HCT116 (cell line): ENCODE results near the gene PCDH9. TPM values are rescaled to one million over a fixed set of nuclear protein-coding genes. Genes with fewer than 3 reads are reported as not detected.
A peak's percentile ranks its signal among the peaks of the same experiment; 100 is the strongest.

Experiments used
- ATAC-seq: fragments of 200-7000 bp; cut with Tn5 transposase; 2 replicates; pipeline ENCODE4 v1.9.1; 2020; ENCODE audit warnings: mild to moderate bottlenecking, moderate library complexity
- BruUV-seq: library from RNA; stranded (reverse); fragments of 400-500 nt; replicated peaks from 2 replicates; lab custom pipeline; 2021; lab: Mats Ljungman, UMichigan
- CTCF ChIA-PET: fragments of 300-600 bp; sonication (Branson Sonifier 250); formaldehyde crosslinking; loops from one replicate; lab custom pipeline; 2021; ENCODE audit warnings: antibody characterized with exemption; lab: Charles Lee
- POLR2A ChIA-PET: fragments of 300-600, 350-600 bp; sonication (Branson Sonifier 250); formaldehyde crosslinking; loops from one replicate; lab custom pipeline; 2021; ENCODE audit warnings: antibody characterized with exemption; lab: Charles Lee
- RAD21 ChIA-PET, 2 experiments: fragments of 300-600 bp; sonication (Branson Sonifier 250); formaldehyde crosslinking; loops; one replicate each; lab custom pipeline; 2023; ENCODE audit warnings: low total read pairs in 2 of 2; ENCODE audit not compliant: uncharacterized antibody in 2 of 2, unreplicated experiment in 2 of 2, low non-redundant PET in 1 of 2; lab: Charles Lee
- DNase-seq: peaks from one replicate; pipeline ENCODE4 v3.0.0-alpha.2; 2010; ENCODE audit warnings: low read depth, low spot score
- H2AFZ ChIP-seq: fragments of 200-600 bp; shearing (Covaris generic), sonication (generic); 2 replicates; pipeline ENCODE4 v1.6.1; 2017; ENCODE audit warnings: low read depth, mixed run types, mixed read lengths, antibody characterized with exemption, low read length; ENCODE audit not compliant: poor library complexity, severe bottlenecking
- H3K27ac ChIP-seq: 2 replicates; pipeline ENCODE4 v1.5.1; 2012; ENCODE audit warnings: low read depth, low read length
- H3K27me3 ChIP-seq: fragments of 200-600 bp; sonication (generic); 2 replicates; pipeline ENCODE4 v1.6.1; 2016; ENCODE audit warnings: mixed run types, low read length, mixed read lengths; ENCODE audit not compliant: insufficient read depth
- H3K36me3 ChIP-seq, 2 experiments: fragments of 200-500 bp in 1 of 2; fragments of 200-600 bp in 1 of 2; sonication (Bioruptor generic) in 1 of 2; sonication (generic) in 1 of 2; 2 replicates each; pipeline versions ENCODE4 v1.5.1 to v1.6.1; 2014 to 2016; ENCODE audit warnings: low read length in 2 of 2, inconsistent platforms in 1 of 2, mixed read lengths in 1 of 2, mixed run types in 1 of 2; ENCODE audit not compliant: insufficient read depth in 2 of 2, control insufficient read depth in 1 of 2
- H3K4me1 ChIP-seq, 2 experiments: fragments of 200-600 bp in 1 of 2; sonication (generic) in 1 of 2; 2 replicates each; pipeline versions ENCODE4 v1.5.1 to v1.6.1; 2012 to 2017; ENCODE audit warnings: low read length in 2 of 2, inconsistent platforms in 1 of 2, mild to moderate bottlenecking in 1 of 2, mixed read lengths in 1 of 2, mixed run types in 1 of 2, moderate library complexity in 1 of 2; ENCODE audit not compliant: insufficient read depth in 2 of 2, control insufficient read depth in 1 of 2
- H3K4me2 ChIP-seq: fragments of 200-600 bp; sonication (generic); 2 replicates; pipeline ENCODE4 v1.6.1; 2017; ENCODE audit warnings: mixed run types, low read length, mixed read lengths
- H3K4me3 ChIP-seq, 2 experiments: fragments of 200-600 bp in 1 of 2; sonication (generic) in 1 of 2; replicated peaks in 1 of 2; 2 replicates each; pipeline ENCODE4 v1.5.1; 2011 to 2016; ENCODE audit warnings: low read length in 2 of 2, control low read depth in 1 of 2, low read depth in 1 of 2, mild to moderate bottlenecking in 1 of 2, mixed read lengths in 1 of 2, mixed run types in 1 of 2
- H3K79me2 ChIP-seq: fragments of 200-600 bp; sonication (generic); 2 replicates; pipeline ENCODE4 v1.6.1; 2017; ENCODE audit warnings: mild to moderate bottlenecking, mixed run types, low read length, moderate library complexity, mixed read lengths; ENCODE audit not compliant: insufficient read depth
- H3K9ac ChIP-seq: fragments of 200-600 bp; sonication (generic); 2 replicates; pipeline ENCODE4 v1.6.1; 2016; ENCODE audit warnings: low read length, mixed read lengths
- H3K9me2 ChIP-seq: fragments of 200-600 bp; sonication (generic), shearing (Covaris generic); 2 replicates; pipeline ENCODE4 v1.6.1; 2017; ENCODE audit warnings: mixed run types, mild to moderate bottlenecking, moderate library complexity; ENCODE audit not compliant: insufficient read depth
- H3K9me3 ChIP-seq, 2 experiments: fragments of 200-500 bp in 1 of 2; fragments of 200-600 bp in 1 of 2; sonication (Bioruptor generic) in 1 of 2; sonication (generic) in 1 of 2; 2 replicates each; pipeline ENCODE4 v1.6.1; 2014 to 2017; ENCODE audit warnings: low read length in 2 of 2, mixed read lengths in 2 of 2, inconsistent platforms in 1 of 2, low read depth in 1 of 2, mild to moderate bottlenecking in 1 of 2, mixed run types in 1 of 2, moderate library complexity in 1 of 2; ENCODE audit not compliant: control insufficient read depth in 1 of 2, insufficient read depth in 1 of 2
- H4K20me1 ChIP-seq: fragments of 200-600 bp; sonication (generic), shearing (Covaris generic); 2 replicates; pipeline ENCODE4 v1.6.1; 2017; ENCODE audit warnings: mixed run types, mild to moderate bottlenecking, moderate library complexity; ENCODE audit not compliant: insufficient read depth
- ELF1 ChIP-seq: IDR thresholded peaks from 2 replicates; pipeline ENCODE4 v1.6.1; 2012; ENCODE audit warnings: low read depth, borderline replicate concordance
- FOSL1 ChIP-seq: IDR thresholded peaks from 2 replicates; pipeline ENCODE4 v1.6.1; 2012; ENCODE audit warnings: low read depth
- MAX ChIP-seq: IDR thresholded peaks from 2 replicates; pipeline ENCODE4 v1.6.1; 2012
- POLR2AphosphoS5 ChIP-seq: IDR thresholded peaks from 2 replicates; pipeline ENCODE4 v1.6.1; 2011; ENCODE audit warnings: mild to moderate bottlenecking, low read depth, low read length, moderate library complexity
- SP1 ChIP-seq: IDR thresholded peaks from 2 replicates; pipeline ENCODE4 v1.6.1; 2012; ENCODE audit warnings: low read depth
- SRF ChIP-seq: IDR thresholded peaks from 2 replicates; pipeline ENCODE4 v1.6.1; 2012; ENCODE audit warnings: low read depth
- intact Hi-C: fragments of 100-400 bp; cut with micrococcal nuclease; formaldehyde crosslinking; loops from 2 replicates; pipeline ENCODE4 v1.10.0; 2022
- total RNA-seq: library from RNA; stranded (reverse); gene quantifications from one replicate; pipeline ENCODE4 v1.2.1, GENCODE V29; 2021; ENCODE audit not compliant: unreplicated experiment

PCDH9 gene
- total RNA-seq, 1 experiment from 2014 or later: 0.02 TPM

- H3K9me2 ChIP-seq: no peaks in the 10 kb centered on the region
- no peak for DNase-seq
- POLR2A ChIA-PET: no interaction called here
- CTCF ChIA-PET: no interaction called here
- no peaks in the 10 kb centered on the region for H4K20me1 ChIP-seq
- H3K4me3 ChIP-seq: no peak overlapping the region
- no peaks in the 10 kb centered on the region for H3K36me3 ChIP-seq
- no peak overlapping the region for H3K27ac ChIP-seq
- H3K9ac ChIP-seq: no peak overlapping the region
- intact Hi-C loops: no loop called here
- no peak for ATAC-seq
- H3K27me3 ChIP-seq: no peaks in the 10 kb centered on the region
- no peaks in the 10 kb centered on the region for H3K4me1 ChIP-seq
- TF ChIP-seq POLR2AphosphoS5: no peak
- no peak for TF ChIP-seq MAX
- no peak for TF ChIP-seq SP1
- no peak for TF ChIP-seq SRF
- H3K79me2 ChIP-seq: no peaks in the 10 kb centered on the region
- H3K9me3 ChIP-seq: no peaks in the 10 kb centered on the region
- BruUV-seq: no TSS peak
- RAD21 ChIA-PET: no interaction called here
- H3K4me2 ChIP-seq: no peak overlapping the region
- H2AFZ ChIP-seq: peak overlapping the region; percentile 9
Measured at GRCh38 chr13:66781241-66781640, 448.9 kb downstream of the PCDH9 start.

- no peaks in the 10 kb centered on the region for H3K27me3 ChIP-seq
- H3K79me2 ChIP-seq: no peaks in the 10 kb centered on the region
- ATAC-seq (no peak), DNase-seq (no peak)
- H3K9ac ChIP-seq: no peak overlapping the region
- H3K9me3 ChIP-seq: no peaks in the 10 kb centered on the region
- TF ChIP-seq ELF1 (no peak), FOSL1 (no peak)
- intact Hi-C loops: no loop called here
- H3K4me3 ChIP-seq: no peak overlapping the region
- no peak overlapping the region for H3K4me2 ChIP-seq
- H4K20me1 ChIP-seq: no peaks in the 10 kb centered on the region
- BruUV-seq: no TSS peak
- RAD21 ChIA-PET: no interaction called here
- H3K36me3 ChIP-seq: no peaks in the 10 kb centered on the region
- H3K27ac ChIP-seq: no peak overlapping the region
- POLR2A ChIA-PET: no interaction called here
- no peak overlapping the region for H2AFZ ChIP-seq
- CTCF ChIA-PET: no interaction called here
- no peaks in the 10 kb centered on the region for H3K4me1 ChIP-seq
- no peaks in the 10 kb centered on the region for H3K9me2 ChIP-seq
Measured at GRCh38 chr13:66780814-66781213, 449.3 kb downstream of the PCDH9 start.
